ENCODE data around the gene NKD1.

DNA sequence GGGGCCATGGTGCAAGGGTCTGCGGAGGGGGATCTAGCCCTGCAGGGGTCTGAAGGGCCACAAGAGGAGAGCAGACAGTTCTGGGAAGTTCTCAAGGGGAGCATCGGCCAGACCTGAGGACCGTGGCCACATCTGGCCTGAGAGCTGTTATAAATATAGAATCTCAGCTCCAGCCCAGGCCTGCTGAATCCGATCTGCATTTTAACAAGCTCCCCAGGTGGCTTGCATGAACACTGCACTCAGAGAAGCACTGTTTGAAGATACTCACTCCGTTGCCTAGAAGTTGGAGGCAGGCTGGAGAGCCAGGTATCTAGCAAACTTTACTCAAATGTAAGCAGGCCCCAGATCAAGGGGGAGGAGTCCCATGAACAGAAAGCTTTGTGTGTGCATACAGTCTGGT, 61.3 kb downstream of the NKD1 start:
- TF ChIP-seq EZH2 (IDR thresholded peaks at IDR 0.05; ENCODE audit: insufficient read depth, poor library complexity, severe bottlenecking) = no peak
- TF ChIP-seq EZH2phosphoT487 (IDR thresholded peaks at IDR 0.05; ENCODE audit: insufficient read depth, low read depth) = no peak

Data from GM23248 (cell line).